Transverse colon (tissue), 4 donors: ENCODE data around the gene CLDN4. TPM values are rescaled to one million over a fixed set of nuclear protein-coding genes. Genes with fewer than 3 reads are reported as not detected.
"Not testable (repeated sequence)": the region's sequence is repeated elsewhere in the genome, so short reads cannot be mapped to it uniquely, and the experiment has no call there.

Source experiments
- DNase-seq: peaks from one replicate; pipeline ENCODE4 v3.0.0-alpha.2; 2019
- H3K27ac ChIP-seq, 4 donors: fragments of 200-600 bp; sonication (generic); 2 replicates each; pipeline ENCODE4 v1.5.1; 2016 to 2018; ENCODE audit warnings: inconsistent platforms in 4 of 4
- H3K27me3 ChIP-seq: fragments of 200-600 bp; sonication (generic); 2 replicates; pipeline ENCODE4 v1.5.1; 2017; ENCODE audit warnings: inconsistent platforms
- H3K36me3 ChIP-seq, 4 donors: fragments of 200-600 bp; sonication (generic); 2 replicates each; pipeline ENCODE4 v1.5.1; 2017 to 2019; ENCODE audit warnings: inconsistent platforms in 4 of 4
- H3K4me1 ChIP-seq, 4 donors: fragments of 200-600 bp; sonication (generic); 2 replicates each; pipeline ENCODE4 v1.5.1; 2017 to 2020; ENCODE audit warnings: inconsistent platforms in 4 of 4
- H3K4me3 ChIP-seq, 4 donors: fragments of 200-600 bp; sonication (generic); 1 replicate in 1 of 4; 2 replicates in 3 of 4; pipeline versions ENCODE4 v1.5.1 to v1.6.1; 2017 to 2019; ENCODE audit warnings: inconsistent platforms in 4 of 4
- H3K9me3 ChIP-seq, 2 donors: fragments of 200-600 bp; sonication (generic); 2 replicates each; pipeline ENCODE4 v1.5.1; 2017 to 2019; ENCODE audit warnings: inconsistent platforms in 2 of 2
- CTCF ChIP-seq, 5 experiments: fragments of 200-600 bp in 3 of 5; fragments of 450-650 bp in 2 of 5; sonication (generic) in 3 of 5; IDR thresholded peaks; 1 replicate in 2 of 5; 2 replicates in 3 of 5; pipeline ENCODE4 v1.5.1; 2016 to 2017; ENCODE audit warnings: antibody characterized with exemption in 5 of 5, inconsistent platforms in 3 of 5, mild to moderate bottlenecking in 2 of 5, moderate library complexity in 1 of 5
- EP300 ChIP-seq: sonication (generic); formaldehyde crosslinking; IDR thresholded peaks from one replicate; pipeline ENCODE4 v1.6.1; 2017; ENCODE audit warnings: antibody characterized with exemption, low read depth
- POLR2A ChIP-seq: fragments of 450-650 bp; IDR thresholded peaks from one replicate; pipeline ENCODE4 v1.6.1; 2016; ENCODE audit warnings: antibody characterized with exemption, mild to moderate bottlenecking, moderate library complexity
- POLR2AphosphoS5 ChIP-seq, 3 donors: sonication (generic); formaldehyde crosslinking; IDR thresholded peaks; one replicate each; pipeline ENCODE4 v1.6.1; 2016; ENCODE audit warnings: antibody characterized with exemption in 3 of 3
- WGBS, 2 donors: methylation state at CpG; one replicate each; pipeline ENCODE4 v1.1.5; 2018; ENCODE audit warnings: low coverage in 1 of 2; 5-methylcytosine and 5-hydroxymethylcytosine counted together
- in situ Hi-C, 4 donors: fragments of 200-750 bp; cut with MboI; loops; one replicate each; pipeline versions ENCODE4 v1.15.0 to v1.15.1; 2017; ENCODE audit warnings: low sequenced_read_pairs in 3 of 4, low pct_ligation_motif_present in 1 of 4, low pct_unique_long_range_greater_than_20kb in 1 of 4
- intact Hi-C: fragments of 100-400 bp; cut with DNase I; formaldehyde crosslinking; loops from one replicate; pipeline ENCODE4 v1.15.1; 2023; ENCODE audit warnings: low total_unique reads
- total RNA-seq, 4 donors: library from RNA; depleted of rRNA; stranded (reverse); fragments of >200 nt; gene quantifications; one replicate each; pipeline ENCODE4 v1.1.0, GENCODE V29; 2016

The CLDN4 gene
- total RNA-seq, 4 donors from 2014 or later, result 555 to 1,122 (median 815) TPM

- no peak overlapping the region for H3K4me3 ChIP-seq
- DNase-seq, result peak; percentile 69
- no peaks in the 10 kb centered on the region for H3K36me3 ChIP-seq
- H3K27me3 ChIP-seq, result no peaks in the 10 kb centered on the region
- in situ Hi-C loops (no loop called here), intact Hi-C loops (no loop called here)
- H3K9me3 ChIP-seq, result no peaks in the 10 kb centered on the region
- TF ChIP-seq EP300, result no peak
- TF ChIP-seq POLR2A, result peak; percentile 31
- TF ChIP-seq CTCF (IDR thresholded peaks at IDR 0.05), result no peak
- TF ChIP-seq POLR2AphosphoS5 (IDR thresholded peaks at IDR 0.05), result peak in 1 of 3 donors; percentile 97
- H3K4me1 ChIP-seq, result peaks cover 0 to 10% (median under 1%) of the 10 kb centered on the region in 4 donors
- 85% methylated on average over 4 of the region's 11 CpGs; no CpG with 5 or more reads in 1 of the 2 donors for WGBS, 2 donors
- no peak overlapping the region for H3K27ac ChIP-seq
Measured at GRCh38 chr7:73834626-73835191, 3.9 kb downstream of the CLDN4 start.

- H3K4me3 ChIP-seq, H3K27ac ChIP-seq, H3K36me3 ChIP-seq, in situ Hi-C loops, intact Hi-C loops, H3K9me3 ChIP-seq, H3K27me3 ChIP-seq, DNase-seq: not testable (repeated sequence)
- H3K4me1 ChIP-seq, result peaks cover 5 to 21% (median 8%) of the 10 kb centered on the region in 4 donors
Measured at GRCh38 chr7:73837167-73837566, 6.4 kb downstream of the CLDN4 start.

GRCh38 chr7:73838642-73839041 is 7.8 kb downstream of the CLDN4 start:
- DNase-seq, result no peak
- H3K27me3 ChIP-seq, result no peaks in the 10 kb centered on the region
- WGBS, 2 donors, result 65% methylated on average over 6 of the region's 6 CpGs; no CpG with 5 or more reads in 1 of the 2 donors
- no peaks in the 10 kb centered on the region for H3K9me3 ChIP-seq
- intact Hi-C loops, result no loop called here
- TF ChIP-seq EP300, result no peak
- TF ChIP-seq POLR2A, result no peak
- TF ChIP-seq CTCF (IDR thresholded peaks at IDR 0.05), result no peak
- TF ChIP-seq POLR2AphosphoS5 (IDR thresholded peaks at IDR 0.05), result no peak
- no peaks in the 10 kb centered on the region for H3K36me3 ChIP-seq
- in situ Hi-C loops, result no loop called here
- peaks cover 8 to 20% (median 11%) of the 10 kb centered on the region in 4 donors for H3K4me1 ChIP-seq
- H3K4me3 ChIP-seq, result no peak overlapping the region
- H3K27ac ChIP-seq, result no peak overlapping the region

- H3K4me1 ChIP-seq, result peaks cover 8 to 19% (median 11%) of the 10 kb centered on the region in 4 donors
- no peak overlapping the region for H3K4me3 ChIP-seq
- no peak overlapping the region for H3K27ac ChIP-seq
- in situ Hi-C loops, result no loop called here
- H3K9me3 ChIP-seq, result no peaks in the 10 kb centered on the region
- no peak for DNase-seq
- TF ChIP-seq POLR2AphosphoS5 (IDR thresholded peaks at IDR 0.05) (no peak), CTCF (IDR thresholded peaks at IDR 0.05) (no peak), EP300 (no peak), POLR2A (no peak)
- H3K36me3 ChIP-seq, result no peaks in the 10 kb centered on the region
- intact Hi-C loops, result no loop called here
- H3K27me3 ChIP-seq, result no peaks in the 10 kb centered on the region
- WGBS, 2 donors, result 79% methylated on average over 7 of the region's 7 CpGs; no CpG with 5 or more reads in 1 of the 2 donors
Measured at GRCh38 chr7:73839290-73839689, 8.5 kb downstream of the CLDN4 start.
